A204.1 (cell line): ENCODE results near the gene CUL2.
"Not testable (repeated sequence)": the region's sequence is repeated elsewhere in the genome, so short reads cannot be mapped to it uniquely, and the experiment has no call there.

ENCODE experiments used
- FAIRE-seq: peaks from 2 replicates; lab custom pipeline; 2012; peaks lifted over from hg19 to GRCh38; lab: Jason Lieb, UNC

CUL2 gene

DNA sequence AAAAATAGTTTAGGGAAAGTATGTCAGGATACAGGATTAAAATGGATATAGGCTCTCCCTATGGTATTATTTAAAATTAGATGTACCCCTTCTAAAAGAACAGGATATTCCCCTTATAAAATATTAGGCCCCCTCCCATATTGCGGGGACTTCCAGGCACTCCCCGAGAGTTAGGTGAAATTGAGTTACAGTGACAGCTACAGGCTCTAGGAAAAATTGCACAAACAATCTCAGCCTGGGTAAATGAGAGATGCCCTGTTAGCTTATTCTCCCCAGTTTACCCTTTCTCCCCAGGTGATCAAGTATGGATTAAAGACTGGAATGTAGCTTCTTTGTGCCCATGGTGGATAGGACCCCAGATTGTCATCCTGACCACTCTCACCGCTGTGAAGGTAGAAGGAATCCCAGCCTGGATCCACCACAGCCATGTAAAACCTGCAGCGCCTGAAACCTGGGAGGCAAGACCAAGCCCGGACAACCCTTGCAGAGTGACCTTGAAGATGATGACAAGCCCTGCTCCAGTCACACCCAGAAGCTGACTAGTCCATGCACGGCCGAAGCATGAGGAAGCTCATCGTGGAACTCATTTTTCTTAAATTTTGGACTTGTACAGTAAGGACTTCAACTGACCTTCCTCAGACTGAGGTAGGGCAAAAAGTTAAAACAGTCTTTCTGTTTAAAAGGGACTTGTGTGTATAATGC lies 115.6 kb downstream of the CUL2 start:
- FAIRE-seq, result not testable (repeated sequence)

DNA sequence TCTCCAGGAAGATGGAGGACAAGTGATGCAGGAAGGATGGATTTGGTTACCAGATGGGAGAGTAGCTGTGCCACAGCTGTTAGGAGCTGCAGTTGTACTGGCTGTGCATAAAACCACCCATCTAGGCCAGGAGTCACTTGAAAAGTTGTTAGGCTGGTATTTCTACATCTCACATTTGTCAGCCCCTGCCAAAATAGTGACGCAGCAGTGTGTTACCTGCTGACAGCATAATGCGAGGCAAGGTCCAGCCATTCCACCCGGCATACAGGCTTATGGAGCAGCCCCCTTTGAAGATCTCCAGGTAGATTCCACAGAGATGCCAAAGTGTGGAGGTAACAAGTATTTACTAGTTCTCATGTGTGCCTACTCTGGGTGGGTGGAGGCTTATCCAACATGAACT lies 116.4 kb downstream of the CUL2 start:
- FAIRE-seq, result not testable (repeated sequence)

DNA sequence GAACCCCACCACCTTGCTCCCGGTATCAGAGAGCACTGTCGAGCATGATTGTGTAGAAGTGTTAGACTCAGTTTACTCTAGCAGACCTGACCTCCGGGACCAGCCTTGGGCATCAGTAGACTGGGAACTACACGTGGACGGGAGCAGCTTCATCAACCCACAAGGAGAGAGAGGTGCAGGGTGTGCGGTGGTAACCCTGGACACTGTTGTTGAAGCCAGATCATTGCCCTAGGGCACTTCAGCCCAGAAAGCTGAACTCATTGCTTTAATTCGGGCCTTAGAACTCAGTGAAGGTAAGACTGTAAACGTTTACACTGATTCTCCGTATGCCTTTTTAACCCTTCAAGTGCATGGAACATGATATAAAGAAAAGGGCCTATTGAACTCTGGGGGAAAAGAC lies 117.0 kb downstream of the CUL2 start:
- not testable (repeated sequence) for FAIRE-seq

GRCh38 chr10:34972591-34972990 lies 117.5 kb downstream of the CUL2 start:
- not testable (repeated sequence) for FAIRE-seq

DNA sequence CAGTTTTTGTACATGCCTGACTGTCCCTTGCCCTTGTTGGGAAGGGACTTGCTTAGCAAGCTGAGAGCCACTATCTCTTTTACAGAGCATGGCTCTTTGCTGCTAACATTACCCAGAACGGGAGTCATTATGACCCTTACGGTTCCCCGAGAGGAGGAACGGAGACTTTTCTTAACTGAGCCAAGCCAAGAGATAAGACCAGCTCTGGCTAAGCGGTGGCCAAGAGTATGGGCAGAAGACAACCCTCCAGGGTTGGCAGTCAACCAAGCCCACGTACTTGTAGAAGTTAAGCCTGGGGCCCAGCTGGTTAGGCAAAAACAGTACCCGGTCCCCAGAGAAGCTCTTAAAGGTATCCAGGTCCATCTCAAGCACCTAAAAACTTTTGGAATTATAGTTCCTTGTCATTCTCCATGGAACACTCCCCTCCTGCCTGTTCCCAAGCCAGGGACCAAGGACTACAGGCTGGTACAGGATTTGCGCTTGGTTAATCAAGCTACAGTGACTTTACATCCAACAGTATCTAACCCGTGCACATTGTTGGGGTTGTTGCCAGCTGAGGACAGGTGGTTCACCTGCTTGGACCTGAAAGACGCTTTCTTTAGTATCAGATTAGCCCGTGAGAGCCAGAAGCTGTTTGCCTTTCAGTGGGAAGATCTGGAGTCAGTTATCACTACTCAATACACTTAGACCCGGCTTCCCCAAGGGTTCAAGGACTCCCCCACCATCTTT lies 118.4 kb downstream of the CUL2 start:
- FAIRE-seq, result not testable (repeated sequence)

GRCh38 chr10:34969171-34969570 lies 121.0 kb downstream of the CUL2 start:
- no peak for FAIRE-seq

DNA sequence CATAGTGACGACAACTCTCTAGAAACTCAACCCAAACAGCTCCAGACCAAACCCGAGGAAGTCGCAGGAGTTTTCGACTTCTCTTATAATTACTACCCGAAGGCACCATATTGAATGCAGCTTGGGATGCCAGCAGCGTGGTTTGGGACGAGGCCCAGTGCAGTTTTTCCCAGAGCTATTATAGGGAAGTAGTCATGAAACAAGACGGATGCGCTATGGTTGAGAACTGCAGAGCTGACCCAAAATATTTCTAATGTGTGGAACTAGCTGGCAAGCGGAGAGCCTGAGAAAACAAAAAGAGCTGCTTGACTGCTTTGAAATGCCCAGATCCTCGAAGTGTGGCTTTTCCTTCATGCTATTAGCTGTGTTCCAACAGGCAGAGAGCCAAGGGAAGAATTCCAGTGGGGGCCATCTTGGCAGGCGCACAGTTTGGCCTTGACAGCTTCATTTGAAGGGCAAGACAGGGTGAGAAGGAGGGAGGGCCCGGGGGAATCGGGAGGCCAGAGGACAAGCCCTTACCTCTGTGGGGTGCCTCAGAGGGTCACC lies 122.7 kb downstream of the CUL2 start:
- FAIRE-seq, result no peak

GRCh38 chr10:34966451-34966850 lies 123.7 kb downstream of the CUL2 start:
- no peak for FAIRE-seq

DNA sequence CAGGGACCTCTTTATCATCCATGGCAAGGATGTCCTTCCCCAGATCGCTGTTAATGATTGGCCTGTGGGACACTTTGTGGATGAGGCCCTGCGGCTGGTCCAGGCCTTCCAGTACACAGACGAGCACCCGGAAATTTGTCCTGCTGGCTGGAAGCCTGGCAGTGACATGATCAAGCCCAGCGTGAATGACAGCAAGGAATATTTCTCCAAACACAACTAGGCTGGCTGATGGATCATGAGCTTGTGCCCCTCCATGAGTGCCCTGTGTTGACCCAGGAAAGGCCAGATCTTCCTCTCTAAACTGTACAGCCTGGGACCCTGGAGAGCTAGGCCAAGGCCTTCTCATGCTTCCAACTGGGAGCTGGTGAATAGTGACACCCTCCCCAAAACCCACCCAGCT lies 124.1 kb downstream of the CUL2 start:
- no peak for FAIRE-seq

DNA sequence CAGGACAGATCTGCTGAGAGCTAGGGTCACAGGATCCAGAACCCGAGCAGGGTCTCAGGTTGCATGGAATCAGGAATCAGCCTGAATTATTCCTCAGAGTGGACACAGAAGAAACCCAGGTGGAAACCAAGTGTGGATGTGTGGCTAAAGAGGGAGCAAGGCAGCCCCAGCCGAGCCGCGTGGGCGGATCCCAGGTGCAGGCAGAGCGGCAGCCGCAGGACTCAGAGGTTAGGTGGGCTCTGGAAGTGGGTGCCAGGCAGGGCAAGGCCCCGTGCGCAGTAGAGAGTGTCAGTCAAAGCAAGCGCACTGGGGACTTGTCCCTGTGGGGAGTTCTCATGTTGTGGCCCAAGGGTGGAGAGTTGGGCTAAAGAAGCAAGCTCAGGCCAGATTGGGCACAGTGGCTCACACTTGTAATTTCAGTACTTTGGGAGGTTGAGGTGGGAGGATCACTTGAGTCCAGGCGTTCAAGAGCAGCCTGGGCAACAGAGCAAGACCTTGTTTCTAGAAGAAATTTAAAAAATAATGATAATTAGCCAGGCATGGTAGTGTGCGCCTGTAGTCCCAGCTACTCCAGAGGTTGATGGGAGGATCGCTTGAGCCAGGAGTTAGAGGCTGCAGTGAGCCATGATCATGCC lies 125.9 kb downstream of the CUL2 start:
- no peak for FAIRE-seq

DNA sequence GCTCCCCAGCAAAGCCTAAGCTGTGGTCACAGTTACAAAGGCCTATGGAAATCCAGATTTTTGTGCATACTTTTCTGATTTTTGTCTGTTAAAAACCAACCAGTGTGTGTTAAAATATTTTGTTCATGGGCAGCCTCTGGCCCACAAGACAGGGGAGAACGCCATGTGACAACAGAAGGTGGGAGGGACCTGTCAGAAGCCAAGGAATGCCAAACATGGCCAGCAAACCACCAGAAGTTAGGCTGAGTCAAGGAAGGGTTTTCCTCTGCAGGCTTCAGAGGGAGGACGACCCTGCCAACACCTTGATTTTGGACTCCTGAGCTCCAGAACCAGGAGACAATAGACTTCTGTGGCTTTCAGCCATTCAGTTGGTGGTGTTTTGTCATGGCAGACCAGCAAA lies 127.3 kb downstream of the CUL2 start:
- FAIRE-seq, result no peak

DNA sequence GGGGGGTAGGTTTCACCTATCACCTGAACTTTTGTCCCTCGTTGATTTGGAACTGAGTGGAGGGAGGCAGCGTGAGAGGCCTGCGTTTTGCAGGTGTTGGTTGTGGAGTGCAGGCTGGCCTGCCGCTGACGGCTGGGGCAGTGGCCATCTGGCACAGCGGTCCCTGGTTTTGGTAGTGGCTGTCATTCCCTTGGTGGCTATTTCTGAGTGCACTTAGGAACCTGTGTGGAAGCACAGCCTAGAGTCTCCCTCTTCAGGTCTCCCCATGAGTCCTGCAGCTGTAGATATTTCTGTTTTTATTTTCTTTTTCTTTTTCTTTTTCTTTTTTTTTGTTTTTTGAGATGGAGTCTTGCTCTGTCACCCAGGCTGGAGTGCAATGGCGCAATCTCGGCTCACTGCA lies 129.2 kb downstream of the CUL2 start:
- no peak for FAIRE-seq

DNA sequence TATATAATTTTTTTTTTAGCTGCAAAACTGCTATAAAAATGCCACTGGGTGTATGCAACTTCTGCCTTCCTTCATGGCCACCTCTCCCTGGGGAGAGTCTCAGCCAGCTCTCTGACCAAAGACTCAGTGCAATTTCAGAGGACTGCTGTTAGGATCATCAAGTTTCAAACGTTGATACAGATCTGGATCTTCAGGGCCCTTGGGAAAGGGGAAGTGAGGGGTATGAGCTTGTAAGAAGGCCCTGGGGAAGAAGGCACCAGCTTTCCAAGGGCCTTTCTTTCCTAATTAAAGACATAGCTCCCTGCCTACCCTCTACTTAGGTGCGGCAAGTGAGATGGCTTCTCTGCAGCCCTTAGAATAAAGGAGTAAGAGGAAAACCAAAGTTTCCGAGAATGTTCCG lies 130.4 kb downstream of the CUL2 start:
- FAIRE-seq, result no peak

DNA sequence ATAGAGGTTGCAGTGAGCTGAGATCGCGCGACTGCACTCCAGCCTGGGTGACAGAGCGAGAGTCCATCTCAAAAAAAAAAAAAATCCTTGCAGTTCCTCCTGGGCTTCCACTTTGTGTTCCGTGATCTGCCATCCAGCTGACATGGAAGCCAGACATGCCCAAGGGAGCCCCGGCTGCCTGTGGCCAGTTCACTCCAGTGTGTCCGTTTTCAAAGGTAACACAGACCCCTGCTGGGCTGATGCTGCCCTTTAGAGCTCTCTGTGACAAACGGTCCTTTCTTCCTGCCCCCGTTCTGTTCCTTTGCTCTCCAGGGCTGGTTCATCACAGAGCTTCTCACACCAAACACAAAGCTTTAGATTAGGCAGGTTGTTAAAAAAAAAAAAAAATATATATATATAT lies 130.8 kb downstream of the CUL2 start:
- FAIRE-seq, result no peak
